Keratinocyte (primary cell): ENCODE results near the gene PTPRD. TPM values are rescaled to one million over a fixed set of nuclear protein-coding genes. Genes with fewer than 3 reads are reported as not detected.

Source experiments
- DNase-seq: peaks from one replicate; pipeline ENCODE4 v3.0.0-alpha.2; 2011; ENCODE audit warnings: low read depth, missing footprints, low spot score
- FAIRE-seq: peaks from 2 replicates; lab custom pipeline; 2011; peaks lifted over from hg19 to GRCh38; lab: Jason Lieb, UNC
- H2AFZ ChIP-seq: 2 replicates; pipeline ENCODE4 v1.6.0; 2012; ENCODE audit warnings: low read length, control low read depth, inconsistent platforms; ENCODE audit not compliant: control insufficient read depth
- H3K27ac ChIP-seq: 2 replicates; pipeline ENCODE4 v1.5.1; 2011; ENCODE audit warnings: low read length; ENCODE audit not compliant: control insufficient read depth, insufficient read depth
- H3K27me3 ChIP-seq: 3 replicates; pipeline ENCODE4 v1.6.0; 2011; ENCODE audit warnings: low read length; ENCODE audit not compliant: control insufficient read depth, insufficient read depth; ENCODE audit errors: extremely low read depth
- H3K36me3 ChIP-seq, 2 experiments: 2 replicates in 1 of 2; 3 replicates in 1 of 2; pipeline ENCODE4 v1.5.1; 2011; ENCODE audit warnings: low read length in 2 of 2, mild to moderate bottlenecking in 1 of 2; ENCODE audit not compliant: control insufficient read depth in 2 of 2, insufficient read depth in 2 of 2; ENCODE audit errors: extremely low read depth in 1 of 2
- H3K4me1 ChIP-seq: 3 replicates; pipeline ENCODE4 v1.5.1; 2011; ENCODE audit warnings: low read length; ENCODE audit not compliant: control insufficient read depth, insufficient read depth; ENCODE audit errors: extremely low read depth
- H3K4me2 ChIP-seq: 3 replicates; pipeline ENCODE4 v1.6.0; 2011; ENCODE audit warnings: low read depth, low read length; ENCODE audit not compliant: control insufficient read depth, insufficient read depth; ENCODE audit errors: extremely low read depth
- H3K4me3 ChIP-seq, 3 experiments: fragments of 200-600 bp in 1 of 3; sonication (generic) in 1 of 3; 2 replicates in 2 of 3; 3 replicates in 1 of 3; pipeline ENCODE4 v1.5.1; 2011 to 2016; ENCODE audit warnings: low read length in 3 of 3, mild to moderate bottlenecking in 3 of 3, control low read depth in 2 of 3, inconsistent platforms in 1 of 3, low read depth in 1 of 3, mixed read lengths in 1 of 3, mixed run types in 1 of 3, moderate library complexity in 1 of 3; ENCODE audit not compliant: control insufficient read depth in 2 of 3, insufficient read depth in 2 of 3; ENCODE audit errors: extremely low read depth in 1 of 3
- H3K79me2 ChIP-seq: 2 replicates; pipeline ENCODE4 v1.6.0; 2012; ENCODE audit warnings: low read length; ENCODE audit not compliant: control insufficient read depth, insufficient read depth
- H3K9ac ChIP-seq: 3 replicates; pipeline ENCODE4 v1.6.0; 2011; ENCODE audit warnings: low read length; ENCODE audit not compliant: control insufficient read depth, insufficient read depth; ENCODE audit errors: extremely low read depth
- H3K9me1 ChIP-seq: 3 replicates; pipeline ENCODE4 v1.6.0; 2011; ENCODE audit warnings: low read length; ENCODE audit not compliant: control insufficient read depth, insufficient read depth; ENCODE audit errors: extremely low read depth
- H3K9me3 ChIP-seq: 2 replicates; pipeline ENCODE4 v1.5.1; 2012; ENCODE audit warnings: low read depth, low read length; ENCODE audit not compliant: control insufficient read depth
- H4K20me1 ChIP-seq: 3 replicates; pipeline ENCODE4 v1.6.0; 2011; ENCODE audit warnings: low read length; ENCODE audit not compliant: control insufficient read depth, insufficient read depth; ENCODE audit errors: extremely low read depth
- EZH2 ChIP-seq: IDR thresholded peaks from one replicate; pipeline ENCODE4 v1.6.1; 2012; ENCODE audit warnings: inconsistent platforms, mild to moderate bottlenecking, low read length, moderate library complexity
- dilution Hi-C: fragments of 300-500 bp; cut with MboI; formaldehyde crosslinking; loops from one replicate; pipeline ENCODE4 v1.7.0; 2020; ENCODE audit warnings: low sequenced_read_pairs; ENCODE audit not compliant: extremely low pct_ligation_motif_present
- polyA plus RNA-seq, 5 experiments: library from polyadenylated mRNA; depleted of rRNA in 3 of 5; stranded (reverse) in 3 of 5; stranded (forward) in 1 of 5; unstranded in 1 of 5; fragments of >200 nt; gene quantifications; 1 replicate in 1 of 5; 2 replicates in 3 of 5; 3 replicates in 1 of 5; pipeline versions ENCODE4 v1.2.1 to v1.2.3, GENCODE V29; 2011 to 2012; ENCODE audit warnings: missing spikeins in 2 of 5, low read depth in 1 of 5, low replicate concordance in 1 of 5
- TF ChIP-seq, protein P1 (sequence below), 3 experiments: IDR thresholded peaks in 1 of 3; conservative IDR thresholded peaks in 1 of 3; optimal IDR thresholded peaks in 1 of 3; 2 replicates in 2 of 3; 3 replicates in 1 of 3; pipeline versions ENCODE3 to v1.5.1; 2011; ENCODE audit warnings: low read length in 3 of 3, mild to moderate bottlenecking in 3 of 3, moderate library complexity in 2 of 3, control low read depth in 1 of 3, inconsistent platforms in 1 of 3; ENCODE audit not compliant: insufficient read depth in 2 of 3; ENCODE audit errors: extremely low read depth in 1 of 3

PTPRD gene
- polyA plus RNA-seq, 1 donor (not counting 4 experiments of a cell fraction or from before 2014, with no cell fraction given) = 0.10 TPM

DNA sequence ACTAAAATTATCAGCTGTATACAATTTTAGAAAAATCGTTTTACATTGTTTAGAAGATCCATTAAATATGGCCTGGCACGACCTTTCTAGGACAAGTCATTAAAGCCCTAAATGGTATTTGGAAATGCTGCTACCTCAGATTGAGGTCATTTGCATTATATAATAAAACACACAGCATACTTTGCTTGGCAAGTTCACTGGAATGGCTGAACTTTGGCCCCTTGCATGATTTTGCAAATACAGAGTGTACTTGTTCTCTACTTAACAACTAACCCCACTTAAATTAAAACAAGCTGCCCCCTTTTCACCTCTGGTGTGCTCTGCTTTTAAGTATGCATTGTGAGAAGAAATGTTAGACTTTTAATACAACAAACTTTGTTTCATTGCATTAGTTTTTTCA is 860.1 kb downstream of the PTPRD start:
- no peaks in the 10 kb centered on the region for H3K27me3 ChIP-seq
- no peak overlapping the region for H2AFZ ChIP-seq
- dilution Hi-C loops = no loop called here
- DNase-seq = no peak
- H3K9me1 ChIP-seq = no peaks in the 10 kb centered on the region
- FAIRE-seq = no peak
- no peaks in the 10 kb centered on the region for H3K79me2 ChIP-seq
- no peak overlapping the region for H3K9ac ChIP-seq
- no peaks in the 10 kb centered on the region for H4K20me1 ChIP-seq
- no peaks in the 10 kb centered on the region for H3K9me3 ChIP-seq
- H3K4me3 ChIP-seq = no peak overlapping the region
- TF ChIP-seq EZH2 = no peak
- TF ChIP-seq, protein P1, sequence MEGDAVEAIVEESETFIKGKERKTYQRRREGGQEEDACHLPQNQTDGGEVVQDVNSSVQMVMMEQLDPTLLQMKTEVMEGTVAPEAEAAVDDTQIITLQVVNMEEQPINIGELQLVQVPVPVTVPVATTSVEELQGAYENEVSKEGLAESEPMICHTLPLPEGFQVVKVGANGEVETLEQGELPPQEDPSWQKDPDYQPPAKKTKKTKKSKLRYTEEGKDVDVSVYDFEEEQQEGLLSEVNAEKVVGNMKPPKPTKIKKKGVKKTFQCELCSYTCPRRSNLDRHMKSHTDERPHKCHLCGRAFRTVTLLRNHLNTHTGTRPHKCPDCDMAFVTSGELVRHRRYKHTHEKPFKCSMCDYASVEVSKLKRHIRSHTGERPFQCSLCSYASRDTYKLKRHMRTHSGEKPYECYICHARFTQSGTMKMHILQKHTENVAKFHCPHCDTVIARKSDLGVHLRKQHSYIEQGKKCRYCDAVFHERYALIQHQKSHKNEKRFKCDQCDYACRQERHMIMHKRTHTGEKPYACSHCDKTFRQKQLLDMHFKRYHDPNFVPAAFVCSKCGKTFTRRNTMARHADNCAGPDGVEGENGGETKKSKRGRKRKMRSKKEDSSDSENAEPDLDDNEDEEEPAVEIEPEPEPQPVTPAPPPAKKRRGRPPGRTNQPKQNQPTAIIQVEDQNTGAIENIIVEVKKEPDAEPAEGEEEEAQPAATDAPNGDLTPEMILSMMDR (optimal IDR thresholded peaks at IDR 0.05 in 1 of 3, IDR thresholded peaks at IDR 0.05 in 1 of 3, conservative IDR thresholded peaks at IDR 0.05 in 1 of 3; ENCODE audit: extremely low read depth in 1 of 3, insufficient read depth in 2 of 3, low read length in 3 of 3) = no peak
- no peaks in the 10 kb centered on the region for H3K36me3 ChIP-seq
- no peak overlapping the region for H3K27ac ChIP-seq
- no peak overlapping the region for H3K4me2 ChIP-seq
- no peaks in the 10 kb centered on the region for H3K4me1 ChIP-seq

DNA sequence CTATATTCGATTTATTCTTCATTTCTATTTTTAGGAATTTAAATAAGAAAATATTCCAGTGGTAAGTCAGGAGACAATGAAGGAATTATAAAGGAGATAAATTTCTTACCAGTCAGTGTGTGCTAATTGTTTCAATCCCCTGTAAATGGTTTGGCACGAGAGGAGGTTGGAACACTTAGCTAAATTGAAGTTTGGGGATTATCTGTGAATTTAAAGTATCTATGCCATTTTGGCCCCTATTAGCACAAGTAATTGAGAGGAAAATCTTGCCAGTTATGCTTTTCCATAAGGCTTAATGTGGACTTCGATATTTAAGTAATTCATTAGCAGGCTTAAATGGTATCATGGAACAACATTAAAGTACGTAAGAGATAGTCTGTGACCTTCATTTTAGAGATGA is 860.8 kb downstream of the PTPRD start:
- dilution Hi-C loops = no loop called here
- no peaks in the 10 kb centered on the region for H3K4me1 ChIP-seq
- H3K9me1 ChIP-seq = no peaks in the 10 kb centered on the region
- no peak overlapping the region for H3K9ac ChIP-seq
- no peak overlapping the region for H3K4me2 ChIP-seq
- no peaks in the 10 kb centered on the region for H3K79me2 ChIP-seq
- DNase-seq (no peak), FAIRE-seq (no peak)
- no peak overlapping the region for H2AFZ ChIP-seq
- no peaks in the 10 kb centered on the region for H3K9me3 ChIP-seq
- no peaks in the 10 kb centered on the region for H3K36me3 ChIP-seq
- H4K20me1 ChIP-seq = no peaks in the 10 kb centered on the region
- H3K4me3 ChIP-seq = no peak overlapping the region
- H3K27me3 ChIP-seq = no peaks in the 10 kb centered on the region
- H3K27ac ChIP-seq = no peak overlapping the region
- TF ChIP-seq, protein P1 (optimal IDR thresholded peaks at IDR 0.05 in 1 of 3, IDR thresholded peaks at IDR 0.05 in 1 of 3, conservative IDR thresholded peaks at IDR 0.05 in 1 of 3; ENCODE audit: extremely low read depth in 1 of 3, insufficient read depth in 2 of 3, low read length in 3 of 3) = no peak
- TF ChIP-seq EZH2 = no peak
